DOHH2 (cell line): Measurements from ENCODE around the gene MAPKBP1.

Experiments
- H3F3A ChIP-seq: fragments of 200-600 bp; sonication (generic), shearing (Covaris generic); 2 replicates; pipeline ENCODE4 v1.6.0; 2016; ENCODE audit warnings: antibody characterized with exemption, mild to moderate bottlenecking; ENCODE audit not compliant: control insufficient read depth, insufficient read depth
- H3K27ac ChIP-seq: fragments of 200-600 bp; sonication (generic); 2 replicates; pipeline ENCODE4 v1.5.1; 2014; ENCODE audit warnings: low read depth, mild to moderate bottlenecking, low read length, moderate library complexity
- H3K27me3 ChIP-seq: fragments of 200-600 bp; sonication (generic); 2 replicates; pipeline ENCODE4 v1.6.1; 2014; ENCODE audit warnings: mild to moderate bottlenecking, low read length, mixed read lengths; ENCODE audit not compliant: control insufficient read depth
- H3K36me3 ChIP-seq: fragments of 200-600 bp; sonication (generic); 2 replicates; pipeline ENCODE4 v1.6.1; 2014; ENCODE audit warnings: mild to moderate bottlenecking, low read length, moderate library complexity, mixed read lengths; ENCODE audit not compliant: control insufficient read depth
- H3K4me1 ChIP-seq: fragments of 200-600 bp; sonication (generic); 2 replicates; pipeline ENCODE4 v1.6.1; 2014; ENCODE audit warnings: mild to moderate bottlenecking, low read length, mixed read lengths; ENCODE audit not compliant: control insufficient read depth
- H3K4me2 ChIP-seq: fragments of 200-600 bp; sonication (generic); 2 replicates; pipeline ENCODE4 v1.6.0; 2014; ENCODE audit warnings: mild to moderate bottlenecking, low read length, moderate library complexity
- H3K4me3 ChIP-seq: fragments of 200-600 bp; sonication (generic); 2 replicates; pipeline ENCODE4 v1.5.1; 2014; ENCODE audit warnings: mild to moderate bottlenecking, low read length, mixed read lengths
- H3K79me2 ChIP-seq: fragments of 200-600 bp; sonication (generic); 2 replicates; pipeline ENCODE4 v1.6.1; 2014; ENCODE audit warnings: mild to moderate bottlenecking, low read length, mixed read lengths; ENCODE audit not compliant: control insufficient read depth
- H3K9me2 ChIP-seq: fragments of 200-600 bp; sonication (generic); replicated peaks from 2 replicates; pipeline ENCODE4 v1.6.1; 2014; ENCODE audit warnings: mild to moderate bottlenecking, low read length, mixed read lengths; ENCODE audit not compliant: control insufficient read depth
- H3K9me3 ChIP-seq: fragments of 200-600 bp; sonication (generic); 2 replicates; pipeline ENCODE4 v1.6.1; 2014; ENCODE audit warnings: antibody characterized with exemption, low read length, mixed read lengths; ENCODE audit not compliant: control insufficient read depth, insufficient read depth
- H4K20me1 ChIP-seq: fragments of 200-600 bp; sonication (generic); 2 replicates; pipeline ENCODE4 v1.6.0; 2014; ENCODE audit warnings: low read depth, mild to moderate bottlenecking, antibody characterized with exemption, low read length, moderate library complexity; ENCODE audit not compliant: control insufficient read depth, insufficient read depth
- EZH2phosphoT487 ChIP-seq: fragments of 200-600 bp; sonication (generic); IDR thresholded peaks from 2 replicates; pipeline ENCODE4 v1.6.1; 2017; ENCODE audit warnings: borderline replicate concordance, mild to moderate bottlenecking, antibody characterized with exemption, low read length, moderate library complexity, mixed read lengths
- TF ChIP-seq, protein P1 (sequence below): fragments of 200-600 bp; sonication (generic); IDR thresholded peaks from one replicate; pipeline ENCODE4 v1.5.1; 2014; ENCODE audit warnings: antibody characterized with exemption, mild to moderate bottlenecking, low read depth, low read length; ENCODE audit not compliant: poor library complexity, severe bottlenecking

The MAPKBP1 gene

DNA sequence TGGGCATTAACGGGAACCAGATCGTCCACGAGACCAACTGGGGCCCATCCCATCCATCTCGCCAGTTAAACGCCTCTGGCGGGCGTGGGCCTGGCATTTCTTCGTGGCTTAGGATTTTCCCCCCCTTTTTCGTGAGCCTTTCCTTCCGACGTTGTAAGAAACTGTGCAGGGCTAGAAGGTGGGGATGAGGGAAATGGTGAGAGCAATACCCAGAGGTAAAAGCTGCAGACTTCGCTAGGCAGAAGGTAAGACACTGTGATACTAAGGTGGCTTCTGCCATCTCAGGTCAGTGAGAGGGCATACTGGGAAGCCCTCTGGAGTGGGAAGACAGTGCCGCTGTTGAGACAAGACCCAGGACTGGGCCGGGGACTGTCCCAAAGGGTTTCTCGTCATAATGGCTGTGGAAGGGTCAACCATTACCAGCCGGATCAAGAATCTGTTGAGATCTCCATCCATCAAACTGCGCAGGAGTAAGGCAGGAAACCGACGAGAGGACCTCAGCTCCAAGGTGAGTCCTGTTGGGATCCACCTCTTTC is 666 bp downstream of the MAPKBP1 start:
- Histone ChIP-seq H3K27me3 (no peaks in the 10 kb centered on the region), H3K4me1 (peaks cover 48% of the 10 kb centered on the region), H3K4me2 (peak overlapping the region; percentile 96), H3F3A (peaks cover 18% of the 10 kb centered on the region), H3K9me2 (no peaks in the 10 kb centered on the region), H3K79me2 (peaks cover 20% of the 10 kb centered on the region), H3K9me3 (no peaks in the 10 kb centered on the region), H3K36me3 (no peaks in the 10 kb centered on the region), H3K4me3 (peak overlapping the region; percentile 95), H4K20me1 (no peaks in the 10 kb centered on the region), H3K27ac (peak overlapping the region; percentile 86)
- TF ChIP-seq EZH2phosphoT487 = no peak
- TF ChIP-seq, protein P1, sequence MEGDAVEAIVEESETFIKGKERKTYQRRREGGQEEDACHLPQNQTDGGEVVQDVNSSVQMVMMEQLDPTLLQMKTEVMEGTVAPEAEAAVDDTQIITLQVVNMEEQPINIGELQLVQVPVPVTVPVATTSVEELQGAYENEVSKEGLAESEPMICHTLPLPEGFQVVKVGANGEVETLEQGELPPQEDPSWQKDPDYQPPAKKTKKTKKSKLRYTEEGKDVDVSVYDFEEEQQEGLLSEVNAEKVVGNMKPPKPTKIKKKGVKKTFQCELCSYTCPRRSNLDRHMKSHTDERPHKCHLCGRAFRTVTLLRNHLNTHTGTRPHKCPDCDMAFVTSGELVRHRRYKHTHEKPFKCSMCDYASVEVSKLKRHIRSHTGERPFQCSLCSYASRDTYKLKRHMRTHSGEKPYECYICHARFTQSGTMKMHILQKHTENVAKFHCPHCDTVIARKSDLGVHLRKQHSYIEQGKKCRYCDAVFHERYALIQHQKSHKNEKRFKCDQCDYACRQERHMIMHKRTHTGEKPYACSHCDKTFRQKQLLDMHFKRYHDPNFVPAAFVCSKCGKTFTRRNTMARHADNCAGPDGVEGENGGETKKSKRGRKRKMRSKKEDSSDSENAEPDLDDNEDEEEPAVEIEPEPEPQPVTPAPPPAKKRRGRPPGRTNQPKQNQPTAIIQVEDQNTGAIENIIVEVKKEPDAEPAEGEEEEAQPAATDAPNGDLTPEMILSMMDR = no peak

DNA sequence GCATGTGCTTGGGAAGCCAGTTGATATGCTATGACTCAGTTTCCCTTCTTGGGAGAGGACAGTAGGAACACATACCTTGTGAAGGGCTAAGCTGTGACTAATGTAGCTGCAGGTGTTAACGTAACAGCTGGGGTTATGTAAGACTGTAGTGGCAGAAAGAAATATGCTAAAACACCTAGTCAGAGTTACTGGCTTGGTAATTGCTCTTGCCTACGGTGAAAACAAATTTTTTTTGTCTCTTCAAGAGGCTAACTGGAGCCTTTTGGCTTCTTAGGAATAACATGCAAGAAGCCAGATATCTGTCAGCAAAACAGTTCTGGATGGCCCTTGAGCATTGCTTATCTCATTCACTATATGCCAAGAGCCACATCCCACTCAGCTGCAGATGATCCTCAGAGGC is 1.4 kb downstream of the MAPKBP1 start:
- Histone ChIP-seq H3K27ac (no peak overlapping the region), H3K79me2 (peaks cover 20% of the 10 kb centered on the region), H3K4me2 (peak overlapping the region; percentile 96), H3K9me3 (no peaks in the 10 kb centered on the region), H3K4me3 (peak overlapping the region; percentile 95), H3F3A (peaks cover 16% of the 10 kb centered on the region), H3K4me1 (peaks cover 48% of the 10 kb centered on the region), H3K36me3 (no peaks in the 10 kb centered on the region), H3K27me3 (no peaks in the 10 kb centered on the region), H3K9me2 (no peaks in the 10 kb centered on the region), H4K20me1 (no peaks in the 10 kb centered on the region)
- TF ChIP-seq EZH2phosphoT487 = no peak
- TF ChIP-seq, protein P1 = no peak

DNA sequence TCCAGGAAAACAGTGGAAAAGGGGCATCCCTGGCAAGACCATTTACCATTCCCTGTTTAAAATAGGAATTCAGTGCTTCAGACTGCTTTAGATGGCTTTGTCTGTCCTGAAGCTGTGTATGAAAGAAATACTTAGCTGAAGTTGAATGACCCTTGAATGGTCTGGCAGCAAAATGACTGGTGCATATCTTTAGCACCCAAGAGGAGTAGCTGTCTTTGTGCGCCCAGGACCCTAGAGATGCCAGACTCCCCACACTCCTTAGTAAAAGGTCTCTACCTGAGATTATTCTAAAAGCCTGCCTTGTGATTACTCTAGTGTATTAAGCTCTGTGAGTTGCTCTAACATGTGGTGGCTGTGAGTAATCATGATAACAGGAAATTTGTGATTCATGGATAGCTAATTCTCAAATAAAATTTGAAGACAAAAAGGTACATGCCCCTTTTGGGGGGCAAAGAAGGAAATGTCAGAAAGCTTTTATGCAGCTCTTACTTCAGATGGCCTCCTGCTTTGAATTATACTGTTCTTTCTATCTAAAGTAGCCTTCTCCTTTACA is 3.2 kb downstream of the MAPKBP1 start:
- no peaks in the 10 kb centered on the region for H3K36me3 ChIP-seq
- peaks cover 11% of the 10 kb centered on the region for H3F3A ChIP-seq
- TF ChIP-seq EZH2phosphoT487 = no peak
- TF ChIP-seq, protein P1 = no peak
- H3K79me2 ChIP-seq = peaks cover 20% of the 10 kb centered on the region
- H3K27me3 ChIP-seq = no peaks in the 10 kb centered on the region
- no peaks in the 10 kb centered on the region for H4K20me1 ChIP-seq
- H3K9me3 ChIP-seq = no peaks in the 10 kb centered on the region
- H3K9me2 ChIP-seq = no peaks in the 10 kb centered on the region
- H3K4me2 ChIP-seq = no peak overlapping the region; the same call in 1 of the 2 replicates
- H3K4me3 ChIP-seq = no peak overlapping the region
- no peak overlapping the region for H3K27ac ChIP-seq
- H3K4me1 ChIP-seq = peaks cover 49% of the 10 kb centered on the region
